ENCODE results near the gene PYCARD. TPM values are rescaled to one million over a fixed set of nuclear protein-coding genes. Genes with fewer than 3 reads are reported as not detected.
A peak's percentile ranks its signal among the peaks of the same experiment; 100 is the strongest.
"Not testable (repeated sequence)": the region's sequence is repeated elsewhere in the genome, so short reads cannot be mapped to it uniquely, and the experiment has no call there.

Gene PYCARD
- total RNA-seq, 1 experiment from 2014 or later, result 198 TPM

DNA sequence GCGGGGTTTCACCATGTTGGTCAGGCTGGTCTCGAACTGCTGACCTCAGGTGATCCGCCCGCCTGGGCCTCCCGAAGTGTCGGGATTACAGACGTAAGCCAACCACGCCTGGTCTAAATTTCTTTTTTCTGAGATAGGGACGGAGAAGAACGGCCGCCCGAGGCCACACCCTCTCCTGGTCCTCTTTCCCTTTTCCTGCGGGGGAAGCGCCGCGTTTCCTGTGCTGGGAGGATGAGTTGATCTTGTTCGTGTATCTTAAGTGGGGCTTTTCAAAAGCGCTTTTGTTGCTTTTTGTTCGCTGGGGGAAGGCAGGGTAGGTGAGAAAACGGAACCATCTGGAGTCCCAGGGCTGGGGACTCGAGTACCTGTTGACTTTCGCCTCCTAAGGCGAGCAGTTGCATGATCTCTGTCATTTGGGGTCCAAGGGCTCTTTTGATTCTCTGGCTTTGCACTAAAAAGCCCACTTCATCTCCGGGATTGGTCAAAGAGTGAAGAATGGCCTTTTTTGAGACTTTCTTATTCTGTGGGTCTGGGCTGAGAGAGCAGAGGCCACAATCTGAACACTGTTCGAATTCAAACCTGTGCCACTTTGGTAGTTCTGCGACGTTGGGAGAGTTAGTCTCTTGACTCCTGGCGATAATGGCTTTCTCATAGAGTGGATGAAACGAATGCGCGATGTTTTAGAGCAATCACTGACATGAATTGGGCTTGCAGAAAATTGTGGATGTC is 21.3 kb downstream of the PYCARD start:
- DNase-seq (ENCODE audit: low read depth), result no peak
- in situ Hi-C loops (cut with HindIII; ENCODE audit: low pct_unique_long_range_greater_than_20kb, low sequenced_read_pairs), result no loop called here

GRCh38 chr16:31179747-31180459 is 22.7 kb downstream of the PYCARD start, which contains the start of gene FUS:
FUS (plus strand) TSS chr16:31180139; CDS start chr16:31180215, 76 bp downstream.
- DNase-seq (ENCODE audit: low read depth), result peak; percentile 89
- in situ Hi-C loops (cut with HindIII; ENCODE audit: low pct_unique_long_range_greater_than_20kb, low sequenced_read_pairs), result no loop called here

GRCh38 chr16:31179219-31179746 is 23.3 kb downstream of the PYCARD start:
- in situ Hi-C loops (cut with HindIII; ENCODE audit: low pct_unique_long_range_greater_than_20kb, low sequenced_read_pairs), result no loop called here
- DNase-seq (ENCODE audit: low read depth), result no peak

GRCh38 chr16:31177136-31177535 is 25.4 kb downstream of the PYCARD start:
- peak; percentile 61 for DNase-seq (ENCODE audit: low read depth)
- in situ Hi-C loops (cut with HindIII; ENCODE audit: low pct_unique_long_range_greater_than_20kb, low sequenced_read_pairs), result no loop called here

GRCh38 chr16:31170048-31170447 is 32.5 kb downstream of the PYCARD start:
- in situ Hi-C loops (cut with HindIII; ENCODE audit: low pct_unique_long_range_greater_than_20kb, low sequenced_read_pairs); DNase-seq (ENCODE audit: low read depth): not testable (repeated sequence)

GRCh38 chr16:31168848-31169247 is 33.7 kb downstream of the PYCARD start:
- DNase-seq (ENCODE audit: low read depth), result no peak
- in situ Hi-C loops (cut with HindIII; ENCODE audit: low pct_unique_long_range_greater_than_20kb, low sequenced_read_pairs), result no loop called here

DNA sequence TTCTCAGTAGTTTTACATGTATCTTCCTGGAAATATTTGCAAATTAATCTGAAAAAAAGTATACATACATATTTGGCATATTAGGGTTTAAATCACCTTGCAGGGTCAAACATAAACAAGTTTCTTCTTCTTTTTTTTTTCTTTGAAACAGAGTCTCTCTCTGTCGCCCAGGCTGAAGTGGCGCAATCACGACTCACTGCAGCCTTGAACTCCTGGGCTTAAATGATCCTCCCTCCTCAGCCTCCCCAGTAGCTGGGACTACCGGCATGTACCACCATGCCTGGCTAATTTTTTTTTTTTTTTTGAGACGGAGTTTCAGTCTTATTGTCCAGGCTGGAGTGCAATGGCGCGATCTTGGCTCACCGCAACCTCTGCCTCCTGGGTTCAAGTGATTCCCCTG is 35.2 kb downstream of the PYCARD start:
- no peak for DNase-seq (ENCODE audit: low read depth)
- in situ Hi-C loops (cut with HindIII; ENCODE audit: low pct_unique_long_range_greater_than_20kb, low sequenced_read_pairs), result no loop called here

DNA sequence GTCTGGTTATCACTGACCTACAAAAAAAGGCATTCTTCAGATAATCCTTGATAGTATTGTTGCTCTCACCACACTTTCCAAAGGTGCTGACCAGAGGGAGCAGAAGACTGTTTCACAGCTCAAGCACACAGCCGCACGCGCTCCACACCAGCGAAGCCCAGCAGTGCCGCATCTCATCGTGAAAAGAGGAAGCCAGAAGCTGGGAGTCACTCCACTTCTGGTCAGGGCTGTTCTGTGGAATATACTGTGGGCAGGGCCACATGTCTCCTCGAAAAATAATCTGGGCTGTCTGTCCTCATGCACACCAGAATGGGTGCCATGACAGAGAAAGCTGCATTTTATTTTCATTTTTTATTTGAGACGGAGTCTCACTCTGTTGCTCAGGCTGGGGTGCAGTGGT is 45.4 kb downstream of the PYCARD start:
- in situ Hi-C loops (cut with HindIII; ENCODE audit: low pct_unique_long_range_greater_than_20kb, low sequenced_read_pairs), result no loop called here
- DNase-seq (ENCODE audit: low read depth), result no peak

Other genes starting within 250 kb of the PYCARD start
- gene SETD1A, start 245.0 kb downstream of the PYCARD start, total RNA-seq (2014; rRNA removed; shearing (Covaris generic); ENCODE audit: low replicate concordance), result 0.81 and 1.2 TPM in 2 replicates
- 73.0 and 95.3 TPM in 2 replicates for gene HSD3B7, start 217.6 kb downstream of the PYCARD start, total RNA-seq (2014; rRNA removed; shearing (Covaris generic); ENCODE audit: low replicate concordance)
- 0.46 TPM in 1 of 2 replicates, not detected in the other for gene STX1B, start 192.1 kb downstream of the PYCARD start, total RNA-seq (2014; rRNA removed; shearing (Covaris generic); ENCODE audit: low replicate concordance)
- gene STX4, start 169.2 kb downstream of the PYCARD start, total RNA-seq (2014; rRNA removed; shearing (Covaris generic); ENCODE audit: low replicate concordance), result 72.2 and 83.1 TPM in 2 replicates
- gene ZNF668, start 128.5 kb downstream of the PYCARD start, total RNA-seq (2014; rRNA removed; shearing (Covaris generic); ENCODE audit: low replicate concordance), result 16.1 and 18.3 TPM in 2 replicates
- gene ZNF646, start 128.3 kb downstream of the PYCARD start, total RNA-seq (2014; rRNA removed; shearing (Covaris generic); ENCODE audit: low replicate concordance), result 23.9 and 24.0 TPM in 2 replicates
- gene PRSS53, start 113.8 kb downstream of the PYCARD start, total RNA-seq (2014; rRNA removed; shearing (Covaris generic); ENCODE audit: low replicate concordance), result 1.8 and 5.1 TPM in 2 replicates
- 184 and 187 TPM in 2 replicates for gene VKORC1, start 108.0 kb downstream of the PYCARD start, total RNA-seq (2014; rRNA removed; shearing (Covaris generic); ENCODE audit: low replicate concordance)
- gene BCKDK, start 94.4 kb downstream of the PYCARD start, total RNA-seq (2014; rRNA removed; shearing (Covaris generic); ENCODE audit: low replicate concordance), result 68.7 and 83.0 TPM in 2 replicates
- gene KAT8, start 85.1 kb downstream of the PYCARD start, total RNA-seq (2014; rRNA removed; shearing (Covaris generic); ENCODE audit: low replicate concordance), result 102 and 108 TPM in 2 replicates
- gene PRSS8, start 67.0 kb downstream of the PYCARD start, total RNA-seq (2014; rRNA removed; shearing (Covaris generic); ENCODE audit: low replicate concordance), result 2.9 and 4.4 TPM in 2 replicates
- gene PRSS36, start 52.7 kb downstream of the PYCARD start, total RNA-seq (2014; rRNA removed; shearing (Covaris generic); ENCODE audit: low replicate concordance), result 0.17 and 10.6 TPM in 2 replicates
- 15.3 and 34.6 TPM in 2 replicates for gene FUS, start 22.6 kb downstream of the PYCARD start, total RNA-seq (2014; rRNA removed; shearing (Covaris generic); ENCODE audit: low replicate concordance)
- gene TRIM72, start 11.4 kb upstream of the PYCARD start, total RNA-seq (2014; rRNA removed; shearing (Covaris generic); ENCODE audit: low replicate concordance), result not detected in 2 replicates
- not detected in 2 replicates for gene PYDC1, start 14.4 kb upstream of the PYCARD start, total RNA-seq (2014; rRNA removed; shearing (Covaris generic); ENCODE audit: low replicate concordance)
- 2.0 and 3.6 TPM in 2 replicates for gene ITGAM, start 57.2 kb upstream of the PYCARD start, total RNA-seq (2014; rRNA removed; shearing (Covaris generic); ENCODE audit: low replicate concordance)
- 9.7 and 18.6 TPM in 2 replicates for gene ITGAX, start 152.4 kb upstream of the PYCARD start, total RNA-seq (2014; rRNA removed; shearing (Covaris generic); ENCODE audit: low replicate concordance)
- not detected in 2 replicates for gene ITGAD, start 190.6 kb upstream of the PYCARD start, total RNA-seq (2014; rRNA removed; shearing (Covaris generic); ENCODE audit: low replicate concordance)
- gene COX6A2, start 225.6 kb upstream of the PYCARD start, total RNA-seq (2014; rRNA removed; shearing (Covaris generic); ENCODE audit: low replicate concordance), result not detected in 2 replicates
- gene ZNF843, start 240.0 kb upstream of the PYCARD start, total RNA-seq (2014; rRNA removed; shearing (Covaris generic); ENCODE audit: low replicate concordance), result 0.47 and 1.4 TPM in 2 replicates